ENCODE results near the gene THADA. TPM values are rescaled to one million over a fixed set of nuclear protein-coding genes. Genes with fewer than 3 reads are reported as not detected.

The THADA gene
- total RNA-seq, 2 donors from 2014 or later = 39.5 to 46.3 TPM

DNA sequence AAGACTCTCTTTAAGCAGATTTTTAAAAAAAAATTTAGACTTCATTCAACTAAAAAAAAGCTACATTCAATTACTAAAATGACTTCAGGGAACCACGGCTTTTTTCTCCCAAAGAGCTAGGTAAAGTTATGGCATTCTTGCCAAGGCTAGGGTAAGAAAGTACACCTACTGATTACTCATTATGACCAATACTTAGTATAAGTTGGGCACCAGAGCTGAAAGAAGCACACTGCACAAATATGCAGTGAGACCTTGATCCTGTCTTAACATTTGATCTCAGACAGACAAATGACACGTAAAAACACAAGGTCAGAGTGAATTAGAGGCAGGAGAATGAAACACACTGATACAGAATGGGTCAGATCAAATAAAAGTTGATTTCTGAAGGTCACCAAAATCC lies 88.7 kb downstream of the THADA start:
- Mint-ChIP-seq H3K36me3 (ENCODE audit: insufficient read depth in 2 of 2) (peaks cover 6 to 8% of the 10 kb centered on the region in 2 donors), H3K27me3 (ENCODE audit: low read depth) (no peaks in the 10 kb centered on the region), H3K4me1 (ENCODE audit: low read depth) (peaks cover 32% of the 10 kb centered on the region), H3K4me3 (peak overlapping the region in 1 of 2 donors; percentile 51), H3K27ac (peak overlapping the region; percentile 88), H3K9me3 (no peaks in the 10 kb centered on the region)
- DNase-seq (no peak), ATAC-seq (replicated peaks in 1 of 2) (peak; percentile 36 to 51)

- peaks cover 5 to 13% of the 10 kb centered on the region in 2 donors for H3K36me3 Mint-ChIP-seq (ENCODE audit: insufficient read depth in 2 of 2)
- H3K9me3 Mint-ChIP-seq = no peaks in the 10 kb centered on the region
- no peak overlapping the region for H3K4me3 Mint-ChIP-seq
- H3K4me1 Mint-ChIP-seq (ENCODE audit: low read depth) = no peaks in the 10 kb centered on the region
- no peak for ATAC-seq (replicated peaks in 1 of 2)
- H3K27me3 Mint-ChIP-seq (ENCODE audit: low read depth) = no peaks in the 10 kb centered on the region
- H3K27ac Mint-ChIP-seq = no peak overlapping the region
- no peak for DNase-seq
These were observed 100.1 kb downstream of the THADA start for GRCh38 chr2:43495727-43496126.

DNA sequence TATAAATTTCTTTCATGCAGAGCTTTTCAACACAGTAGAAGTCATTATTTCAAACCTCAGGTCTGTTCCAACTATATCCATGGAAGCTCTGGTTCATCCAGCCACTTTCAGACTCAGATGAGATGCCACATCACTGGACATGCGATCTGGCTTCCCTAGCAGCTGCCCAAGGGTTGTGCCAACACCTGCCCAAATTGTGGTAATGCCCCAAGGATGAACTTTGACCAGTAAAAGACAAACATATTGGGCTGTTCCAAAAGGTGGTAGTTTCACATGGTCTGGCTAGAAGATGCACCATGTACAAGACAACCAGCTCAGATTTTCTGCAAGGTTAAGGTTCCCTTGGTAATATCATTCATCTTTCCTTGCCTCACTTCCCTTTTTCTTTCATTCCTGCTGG lies 101.9 kb downstream of the THADA start:
- Mint-ChIP-seq H3K27ac (peak overlapping the region; percentile 20), H3K27me3 (ENCODE audit: low read depth) (no peaks in the 10 kb centered on the region), H3K36me3 (ENCODE audit: insufficient read depth in 2 of 2) (peaks cover 5 to 10% of the 10 kb centered on the region in 2 donors), H3K9me3 (no peaks in the 10 kb centered on the region), H3K4me1 (ENCODE audit: low read depth) (no peaks in the 10 kb centered on the region), H3K4me3 (no peak overlapping the region)
- DNase-seq (no peak), ATAC-seq (replicated peaks in 1 of 2) (no peak)

- no peaks in the 10 kb centered on the region for H3K27me3 Mint-ChIP-seq (ENCODE audit: low read depth)
- no peak overlapping the region for H3K27ac Mint-ChIP-seq
- no peaks in the 10 kb centered on the region for H3K4me1 Mint-ChIP-seq (ENCODE audit: low read depth)
- peaks cover 0 to 2% of the 10 kb centered on the region in 2 donors for H3K36me3 Mint-ChIP-seq (ENCODE audit: insufficient read depth in 2 of 2)
- H3K9me3 Mint-ChIP-seq = no peaks in the 10 kb centered on the region
- DNase-seq = no peak
- ATAC-seq (replicated peaks in 1 of 2) = no peak
- H3K4me3 Mint-ChIP-seq = no peak overlapping the region
These were observed 104.7 kb downstream of the THADA start for GRCh38 chr2:43491065-43491639.

GRCh38 chr2:43490252-43490786 lies 105.5 kb downstream of the THADA start:
- no peak for DNase-seq
- H3K9me3 Mint-ChIP-seq = no peaks in the 10 kb centered on the region
- no peaks in the 10 kb centered on the region for H3K4me1 Mint-ChIP-seq (ENCODE audit: low read depth)
- no peak overlapping the region for H3K27ac Mint-ChIP-seq
- no peaks in the 10 kb centered on the region for H3K27me3 Mint-ChIP-seq (ENCODE audit: low read depth)
- ATAC-seq (replicated peaks in 1 of 2) = no peak
- H3K36me3 Mint-ChIP-seq (ENCODE audit: insufficient read depth in 2 of 2) = no peaks in the 10 kb centered on the region
- no peak overlapping the region for H3K4me3 Mint-ChIP-seq

- Mint-ChIP-seq H3K9me3 (no peaks in the 10 kb centered on the region), H3K4me1 (ENCODE audit: low read depth) (no peaks in the 10 kb centered on the region), H3K27ac (no peak overlapping the region), H3K36me3 (ENCODE audit: insufficient read depth in 2 of 2) (peaks cover 0 to under 1% of the 10 kb centered on the region in 2 donors), H3K27me3 (ENCODE audit: low read depth) (no peaks in the 10 kb centered on the region), H3K4me3 (no peak overlapping the region)
- ATAC-seq (replicated peaks in 1 of 2) = no peak
- DNase-seq = no peak
These were observed 107.1 kb downstream of the THADA start for GRCh38 chr2:43488737-43489136.

- H3K4me3 Mint-ChIP-seq = no peak overlapping the region
- no peaks in the 10 kb centered on the region for H3K4me1 Mint-ChIP-seq (ENCODE audit: low read depth)
- H3K27ac Mint-ChIP-seq = no peak overlapping the region
- H3K9me3 Mint-ChIP-seq = no peaks in the 10 kb centered on the region
- DNase-seq (no peak), ATAC-seq (replicated peaks in 1 of 2) (no peak)
- H3K27me3 Mint-ChIP-seq (ENCODE audit: low read depth) = no peaks in the 10 kb centered on the region
- peaks cover 0 to 2% of the 10 kb centered on the region in 2 donors for H3K36me3 Mint-ChIP-seq (ENCODE audit: insufficient read depth in 2 of 2)
These were observed 109.2 kb downstream of the THADA start for GRCh38 chr2:43486603-43487002.

- DNase-seq = no peak
- Mint-ChIP-seq H3K27me3 (ENCODE audit: low read depth) (no peaks in the 10 kb centered on the region), H3K4me3 (no peak overlapping the region), H3K9me3 (no peaks in the 10 kb centered on the region), H3K4me1 (ENCODE audit: low read depth) (no peaks in the 10 kb centered on the region), H3K27ac (no peak overlapping the region), H3K36me3 (ENCODE audit: insufficient read depth in 2 of 2) (peaks cover 0 to 5% of the 10 kb centered on the region in 2 donors)
- ATAC-seq (replicated peaks in 1 of 2) = no peak
These were observed 111.4 kb downstream of the THADA start for GRCh38 chr2:43484323-43484930.

DNA sequence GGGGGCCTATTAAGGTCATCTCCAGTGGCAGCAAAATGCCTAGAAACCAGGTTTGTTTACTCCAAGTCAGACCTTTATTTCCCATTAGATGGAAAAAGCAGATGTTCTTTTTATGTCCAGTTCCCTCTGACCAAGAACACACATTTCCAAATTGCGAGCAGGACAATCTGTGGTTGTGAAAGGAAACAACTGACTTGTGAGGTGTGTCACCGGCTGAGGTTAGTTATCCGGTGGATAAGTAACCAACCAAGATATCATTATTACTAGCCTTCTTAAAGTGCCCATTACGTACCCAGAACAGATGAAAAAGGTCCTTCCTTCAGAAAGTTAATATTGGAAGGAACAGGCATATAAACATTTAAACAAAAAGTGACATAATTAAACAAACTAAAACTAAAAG lies 112.9 kb downstream of the THADA start:
- peaks cover 8% of the 10 kb centered on the region for H3K4me1 Mint-ChIP-seq (ENCODE audit: low read depth)
- no peak overlapping the region for H3K4me3 Mint-ChIP-seq
- H3K9me3 Mint-ChIP-seq = no peaks in the 10 kb centered on the region
- peaks cover 0 to 5% of the 10 kb centered on the region in 2 donors for H3K36me3 Mint-ChIP-seq (ENCODE audit: insufficient read depth in 2 of 2)
- DNase-seq (no peak), ATAC-seq (replicated peaks in 1 of 2) (peak in 1 of 2 donors; percentile 37)
- H3K27ac Mint-ChIP-seq = no peak overlapping the region
- no peaks in the 10 kb centered on the region for H3K27me3 Mint-ChIP-seq (ENCODE audit: low read depth)

GRCh38 chr2:43481927-43482542 lies 113.8 kb downstream of the THADA start:
- DNase-seq = no peak
- no peaks in the 10 kb centered on the region for H3K9me3 Mint-ChIP-seq
- no peak overlapping the region for H3K27ac Mint-ChIP-seq
- ATAC-seq (replicated peaks in 1 of 2) = no peak
- H3K4me1 Mint-ChIP-seq (ENCODE audit: low read depth) = peaks cover 8% of the 10 kb centered on the region
- no peaks in the 10 kb centered on the region for H3K27me3 Mint-ChIP-seq (ENCODE audit: low read depth)
- H3K4me3 Mint-ChIP-seq = no peak overlapping the region
- peaks cover 0 to 5% of the 10 kb centered on the region in 2 donors for H3K36me3 Mint-ChIP-seq (ENCODE audit: insufficient read depth in 2 of 2)

DNA sequence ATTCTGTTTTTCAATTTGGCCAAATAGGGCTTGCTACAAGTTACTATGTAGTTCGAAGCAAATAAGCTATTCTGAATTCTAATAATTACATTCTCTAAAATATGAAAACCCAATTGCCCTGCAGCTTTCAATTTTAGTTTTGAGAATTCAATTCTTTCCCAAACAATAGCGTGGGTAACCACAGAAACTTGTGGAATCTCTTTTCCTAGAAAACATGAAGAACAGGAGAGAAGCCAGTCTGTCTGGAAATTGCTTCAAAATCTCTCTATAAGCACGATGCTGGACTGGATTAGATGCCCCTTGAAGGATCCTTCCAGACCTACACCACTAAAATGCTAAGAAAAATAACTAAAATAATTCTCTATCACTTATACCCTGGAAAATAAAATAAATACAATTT lies 115.0 kb downstream of the THADA start:
- H3K4me3 Mint-ChIP-seq = no peak overlapping the region
- no peaks in the 10 kb centered on the region for H3K9me3 Mint-ChIP-seq
- H3K27me3 Mint-ChIP-seq (ENCODE audit: low read depth) = no peaks in the 10 kb centered on the region
- H3K36me3 Mint-ChIP-seq (ENCODE audit: insufficient read depth in 2 of 2) = peaks cover 0 to 5% of the 10 kb centered on the region in 2 donors
- no peak for DNase-seq
- H3K4me1 Mint-ChIP-seq (ENCODE audit: low read depth) = peaks cover 8% of the 10 kb centered on the region
- H3K27ac Mint-ChIP-seq = no peak overlapping the region
- ATAC-seq (replicated peaks in 1 of 2) = no peak

DNA sequence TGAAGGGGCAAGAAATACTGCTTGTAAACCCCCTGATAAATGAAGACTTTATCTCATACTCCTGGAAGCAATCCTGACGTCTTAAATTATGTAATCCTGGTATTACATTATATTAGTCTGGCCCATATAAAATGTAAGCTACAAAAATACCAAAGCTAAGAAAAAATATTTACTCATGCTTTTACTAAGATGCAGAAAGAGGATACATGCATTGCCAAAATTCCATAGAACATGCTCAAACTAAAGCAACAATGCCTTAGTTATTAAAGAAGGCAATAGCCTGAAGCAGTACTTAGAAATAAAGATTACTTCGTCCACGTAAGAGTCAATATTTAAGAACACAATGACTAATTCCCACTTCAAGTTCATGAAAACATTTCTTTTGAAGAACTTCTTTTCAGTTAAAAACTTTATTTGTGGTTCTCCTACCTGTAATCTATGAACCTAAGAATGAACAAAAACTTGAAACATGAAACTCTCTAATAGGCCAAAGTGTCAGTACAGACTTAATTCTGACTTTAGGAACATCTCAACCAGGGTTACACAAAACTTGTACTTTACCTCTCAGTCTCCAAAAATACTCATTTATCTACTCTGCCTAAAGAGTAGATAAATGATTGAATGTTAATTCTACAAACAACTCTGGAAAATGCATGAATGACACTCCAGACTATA lies 117.3 kb downstream of the THADA start:
- Mint-ChIP-seq H3K36me3 (ENCODE audit: insufficient read depth in 2 of 2) (peaks cover 0 to 10% of the 10 kb centered on the region in 2 donors), H3K27ac (no peak overlapping the region), H3K4me3 (peak overlapping the region in 1 of 2 donors; percentile 31), H3K9me3 (no peaks in the 10 kb centered on the region), H3K4me1 (ENCODE audit: low read depth) (peaks cover 8% of the 10 kb centered on the region), H3K27me3 (ENCODE audit: low read depth) (no peaks in the 10 kb centered on the region)
- ATAC-seq (replicated peaks in 1 of 2) (peak; percentile 80 to 88), DNase-seq (no peak)

DNA sequence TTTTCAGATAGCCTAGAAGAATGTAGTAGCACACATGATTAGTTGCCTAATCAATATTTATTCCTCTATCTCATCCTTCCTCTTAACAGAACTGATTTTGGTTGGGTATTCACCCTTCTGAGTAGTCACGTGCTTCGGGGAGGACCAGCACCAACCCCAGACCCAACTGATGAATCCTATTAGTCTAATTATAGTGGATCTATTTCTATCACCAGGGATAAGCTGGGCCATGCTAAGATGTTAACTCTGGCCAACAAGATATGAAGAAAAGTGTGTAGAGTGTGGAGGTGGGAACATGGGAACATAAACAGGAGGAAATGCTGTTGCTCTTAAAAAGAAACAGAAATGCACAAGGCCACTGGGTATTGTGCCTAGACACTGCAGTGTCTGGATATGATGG lies 119.9 kb downstream of the THADA start:
- H3K27ac Mint-ChIP-seq = no peak overlapping the region
- H3K4me1 Mint-ChIP-seq (ENCODE audit: low read depth) = peaks cover 8% of the 10 kb centered on the region
- peaks cover 0 to 8% of the 10 kb centered on the region in 2 donors for H3K36me3 Mint-ChIP-seq (ENCODE audit: insufficient read depth in 2 of 2)
- ATAC-seq (replicated peaks in 1 of 2) = no peak
- no peak overlapping the region for H3K4me3 Mint-ChIP-seq
- H3K27me3 Mint-ChIP-seq (ENCODE audit: low read depth) = no peaks in the 10 kb centered on the region
- no peak for DNase-seq
- H3K9me3 Mint-ChIP-seq = no peaks in the 10 kb centered on the region

Data from activated T-cell treated with anti-CD3 and anti-CD28 coated beads, Interleukin-2, amount 50 U/mL, for 72 hours (primary cell).